Stimulated activated CD4-positive, alpha-beta T cell treated with anti-CD3 and anti-CD28 coated beads, Interleukin-12 subunit alpha, Interleukin-12 subunit beta, amount 100 ng/mL, for 24 hours (primary cell): ENCODE results near the gene PLAGL2.
"Not testable (repeated sequence)": the region's sequence is repeated elsewhere in the genome, so short reads cannot be mapped to it uniquely, and the experiment has no call there.

Source experiments
- DNase-seq, 2 experiments: peaks; one replicate each; pipeline ENCODE4 v3.0.0-alpha.2; 2020; ENCODE audit warnings: low read depth in 2 of 2

PLAGL2 gene

GRCh38 chr20:32204205-32205109 lies 3.1 kb downstream of the PLAGL2 start:
- DNase-seq = peak; percentile 67 to 74

DNA sequence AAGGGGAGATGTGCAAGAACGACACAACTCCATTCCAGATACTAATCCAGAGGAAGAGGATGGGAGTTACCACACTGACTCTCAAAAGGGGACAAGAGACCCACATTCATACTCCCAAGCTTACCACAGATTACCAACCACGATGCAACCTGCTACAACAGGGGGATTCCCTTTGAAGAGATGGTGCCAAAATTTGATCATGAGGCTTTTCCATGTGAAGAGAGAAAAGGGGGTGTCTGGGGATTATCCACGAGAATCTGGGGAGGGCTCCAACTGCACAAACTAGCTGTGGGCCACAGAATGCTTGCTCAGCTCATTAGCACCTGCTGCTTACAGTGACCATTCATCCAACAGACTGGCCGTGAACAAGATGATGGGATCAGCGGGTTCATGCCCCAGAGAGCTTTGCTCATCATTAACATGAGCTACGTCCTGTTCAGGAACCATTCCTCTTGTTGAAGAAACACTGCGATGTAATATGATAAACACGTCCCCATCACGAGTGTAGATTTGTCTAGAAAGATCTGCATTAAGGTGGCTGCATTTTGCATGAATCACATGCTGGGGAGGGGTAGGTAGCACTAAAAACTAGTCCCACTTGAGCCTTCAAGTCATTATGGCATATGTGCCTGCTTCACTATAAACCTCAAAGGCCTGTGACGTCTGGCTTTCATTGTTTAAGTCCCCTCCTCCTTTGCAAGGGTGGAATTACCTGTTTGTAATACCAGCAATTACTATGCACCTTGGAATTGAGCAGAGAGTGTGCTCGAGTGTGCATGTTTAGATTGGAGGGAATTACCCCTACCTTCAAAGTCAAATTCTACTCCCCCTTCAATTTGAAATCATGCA lies 4.0 kb downstream of the PLAGL2 start:
- DNase-seq = no peak

GRCh38 chr20:32201977-32202363 lies 5.6 kb downstream of the PLAGL2 start:
- DNase-seq = no peak

- no peak for DNase-seq
Measured at GRCh38 chr20:32201296-32201976, 6.1 kb downstream of the PLAGL2 start.

- DNase-seq = no peak
Measured at GRCh38 chr20:32199006-32199405, 8.5 kb downstream of the PLAGL2 start.

DNA sequence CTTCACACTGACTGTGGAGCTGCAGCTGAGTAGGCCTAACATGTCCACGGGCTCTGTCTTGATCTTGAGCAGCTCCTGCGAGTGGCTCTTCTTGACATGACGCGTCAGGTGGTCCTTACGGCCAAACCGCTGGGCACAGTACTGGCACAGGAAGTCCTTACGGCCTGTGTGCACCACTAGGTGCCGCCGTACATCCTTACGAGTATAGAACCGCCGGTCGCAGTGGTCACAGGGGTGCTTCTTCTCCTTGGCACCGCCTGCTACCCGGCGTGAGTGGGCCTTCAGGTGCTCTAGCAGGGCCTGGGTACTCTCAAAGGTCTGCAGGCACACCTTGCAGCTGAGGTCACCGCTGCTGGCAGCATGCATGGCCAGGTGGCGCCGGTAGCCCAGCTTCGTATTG lies 10.4 kb downstream of the PLAGL2 start:
- not testable (repeated sequence) for DNase-seq

- not testable (repeated sequence) for DNase-seq
Measured at GRCh38 chr20:32196613-32197012, 10.9 kb downstream of the PLAGL2 start.

DNA sequence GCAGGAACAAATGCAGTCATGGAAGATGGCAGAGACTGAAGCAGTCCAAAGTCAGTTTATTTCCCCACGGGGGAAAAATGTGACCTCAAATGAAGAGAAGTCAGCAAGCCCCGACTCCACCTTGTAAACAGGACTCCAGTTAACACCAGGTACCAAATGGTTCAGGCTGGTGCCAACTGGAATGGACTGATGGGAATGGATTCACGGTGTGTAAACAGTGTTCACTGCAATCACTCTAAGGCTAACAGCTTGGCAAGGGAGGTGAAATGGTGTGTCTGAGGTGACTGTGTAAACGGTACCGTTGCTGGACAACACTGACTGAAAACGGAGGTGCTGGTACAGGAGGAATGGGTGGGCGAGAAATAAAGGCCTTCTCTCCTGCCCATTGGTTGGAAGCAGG lies 12.0 kb downstream of the PLAGL2 start:
- DNase-seq = no peak

DNA sequence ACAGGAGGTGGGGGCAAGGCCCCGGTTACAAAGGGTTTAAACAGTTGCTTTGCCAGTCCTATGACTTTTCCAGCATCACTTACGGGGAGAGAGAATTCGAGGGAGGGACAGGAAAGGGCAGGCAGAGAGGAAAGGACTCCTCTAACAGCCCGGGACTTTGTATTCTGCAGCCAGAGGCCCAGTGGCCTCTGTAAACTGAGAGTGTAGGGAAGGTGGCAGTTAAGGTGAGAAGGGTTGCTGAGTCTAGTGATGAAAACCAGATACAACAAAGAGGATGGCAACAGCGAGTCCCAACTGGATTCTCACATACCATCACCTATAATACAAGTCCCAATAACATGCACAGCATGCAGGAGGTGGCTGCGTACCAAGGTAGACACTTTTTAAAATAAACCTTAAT lies 13.5 kb downstream of the PLAGL2 start:
- no peak for DNase-seq

DNA sequence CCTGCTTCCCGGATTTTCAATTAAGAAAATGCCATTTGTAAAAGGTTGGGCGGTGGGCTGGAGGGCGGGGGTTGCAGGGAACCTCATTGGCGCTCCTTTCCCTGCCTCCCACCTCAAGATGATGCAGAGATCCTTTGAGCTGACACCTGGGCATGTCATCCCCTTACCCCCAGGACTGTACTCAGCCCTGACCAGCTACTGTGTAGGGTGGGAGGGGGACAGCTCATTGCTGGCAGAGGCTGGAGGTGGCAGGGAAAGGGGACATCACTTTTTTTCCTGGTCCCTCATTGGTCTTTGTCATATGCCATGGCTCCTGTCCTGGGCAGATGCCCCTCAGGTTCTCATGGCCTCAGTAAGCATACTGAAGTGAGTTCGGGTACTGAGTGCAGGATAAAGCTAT lies 14.2 kb downstream of the PLAGL2 start:
- not testable (repeated sequence) for DNase-seq

- no peak for DNase-seq
Measured at GRCh38 chr20:32192698-32193097, 14.8 kb downstream of the PLAGL2 start.

DNA sequence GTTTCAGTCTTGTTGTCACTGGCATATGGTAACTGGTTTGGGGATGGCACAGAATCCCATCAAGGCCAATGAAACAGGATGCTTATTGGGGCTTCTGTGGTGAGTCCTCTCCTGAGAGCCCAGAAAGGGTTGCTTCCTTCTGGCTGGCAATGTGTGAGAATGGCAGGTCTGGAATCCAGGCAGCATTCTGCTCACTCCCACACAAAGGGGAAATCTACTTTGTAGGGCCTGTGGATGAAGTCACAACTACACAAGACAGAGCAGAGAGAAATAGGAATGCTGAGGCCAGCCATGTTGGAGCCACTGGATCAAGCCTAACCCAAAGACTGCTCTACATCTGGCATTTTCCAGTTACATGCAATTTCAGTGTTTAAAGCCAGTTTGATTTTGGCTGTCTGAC lies 15.7 kb downstream of the PLAGL2 start:
- no peak for DNase-seq

GRCh38 chr20:32191422-32191821 lies 16.1 kb downstream of the PLAGL2 start:
- no peak for DNase-seq

DNA sequence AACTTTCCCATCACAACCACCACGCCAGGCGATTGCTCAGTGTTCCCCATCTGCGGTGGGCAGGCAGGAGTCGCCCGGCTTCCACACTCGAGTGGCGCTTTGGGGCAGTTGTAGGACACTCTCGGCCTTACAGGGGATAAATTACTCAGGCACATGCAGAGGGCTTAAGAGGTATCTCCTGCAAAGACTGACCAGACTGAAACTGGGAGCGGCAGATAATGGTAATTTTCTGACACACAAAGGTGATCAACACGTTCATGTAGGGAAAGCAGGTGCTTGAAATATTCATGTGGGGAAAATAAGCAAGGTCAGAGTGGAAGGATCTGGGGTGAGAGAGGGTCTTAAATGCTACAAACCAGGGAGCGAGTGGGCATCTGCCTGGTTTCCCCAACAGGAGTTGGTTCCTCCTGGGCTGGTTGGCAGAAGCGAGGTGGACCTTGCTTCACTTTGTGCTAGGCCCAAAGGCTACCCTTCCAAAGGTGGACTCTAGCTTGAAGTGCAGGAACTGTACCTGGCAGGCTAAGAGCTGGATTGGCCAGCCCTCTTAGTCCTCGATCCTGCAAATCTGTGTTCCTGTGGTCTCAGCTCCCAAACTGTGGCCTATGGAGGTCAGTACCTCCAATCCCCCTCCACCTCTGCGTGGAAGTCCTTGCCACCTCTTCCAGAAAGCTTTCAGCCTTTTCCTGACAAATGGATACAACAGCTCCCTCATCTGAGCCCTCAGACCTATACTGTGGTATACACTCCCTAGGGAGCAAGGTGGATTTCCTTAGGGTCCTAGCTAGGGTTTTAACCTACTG lies 16.7 kb downstream of the PLAGL2 start:
- DNase-seq = no peak

DNA sequence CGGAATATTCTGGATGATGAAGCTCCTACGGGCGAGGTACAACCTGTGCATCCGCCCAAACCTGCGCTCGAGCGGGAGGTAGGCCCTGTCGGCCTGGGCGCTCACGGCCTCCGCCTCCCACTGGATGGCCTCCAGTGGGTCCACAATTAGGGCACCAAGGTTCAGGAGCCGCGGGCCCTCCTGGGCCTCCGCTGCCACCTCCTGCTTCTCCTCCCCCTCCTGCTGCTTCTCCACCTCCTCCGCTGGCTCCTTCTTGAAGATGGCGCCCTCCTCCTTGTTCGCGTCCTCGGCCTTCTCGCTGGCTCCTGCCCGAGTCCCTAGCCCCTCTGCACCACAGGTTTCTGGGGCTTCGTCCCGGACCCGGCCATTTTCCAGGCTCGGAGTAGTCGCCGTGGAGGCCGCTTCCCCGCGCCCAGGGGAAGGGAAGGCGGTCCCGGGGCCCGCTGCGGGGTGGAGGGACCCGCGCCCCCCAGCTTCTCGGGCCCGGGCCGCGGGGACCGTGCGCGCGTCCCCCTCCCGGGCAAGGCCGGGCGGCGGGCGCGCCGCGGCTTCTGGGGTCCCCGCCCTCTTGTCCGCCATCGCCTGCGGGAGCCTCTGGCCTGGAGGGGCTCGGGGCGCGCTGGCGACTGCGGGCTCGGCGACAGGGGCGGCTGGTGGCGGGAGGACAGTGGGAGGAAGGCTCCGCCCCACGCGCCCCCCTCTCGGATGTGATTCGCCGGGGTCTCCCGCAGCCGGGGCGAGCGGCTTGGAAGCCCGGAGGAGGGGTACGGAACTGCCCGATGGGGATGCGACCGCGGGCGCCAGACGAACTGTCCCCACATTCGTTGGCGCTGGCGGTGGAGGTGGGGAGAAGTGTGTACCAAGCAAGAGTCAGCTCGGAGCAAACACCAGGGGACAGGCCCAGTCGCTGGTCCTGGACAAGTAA lies 17.6 kb downstream of the PLAGL2 start:
- DNase-seq = peak in 1 of 2 experiments; percentile 45

DNA sequence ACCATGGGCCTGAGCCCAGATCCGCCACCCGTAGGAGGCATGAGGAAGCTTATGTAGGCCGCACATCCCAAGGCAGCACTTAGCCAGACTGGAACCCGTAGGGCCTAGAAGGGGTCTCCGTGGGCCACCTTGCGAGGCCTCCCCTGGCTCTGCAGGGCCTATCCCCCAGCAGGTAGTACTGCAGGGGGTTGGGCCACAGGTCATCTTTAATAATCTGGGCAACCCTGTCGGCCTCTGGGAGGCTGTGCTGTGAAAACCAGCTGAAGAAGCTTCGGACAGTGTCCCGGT lies 18.5 kb downstream of the PLAGL2 start:
- no peak for DNase-seq

- no peak for DNase-seq
Measured at GRCh38 chr20:32188376-32189122, 19.0 kb downstream of the PLAGL2 start.

GRCh38 chr20:32186506-32186905 lies 21.0 kb downstream of the PLAGL2 start:
- no peak for DNase-seq

GRCh38 chr20:32184961-32185603 lies 22.5 kb downstream of the PLAGL2 start:
- DNase-seq = no peak
